Adipose tissue (tissue), 3 donors: Measurements from ENCODE around the gene ITGAE. TPM values are rescaled to one million over a fixed set of nuclear protein-coding genes. Genes with fewer than 3 reads are reported as not detected.

Experiments
- H3K27ac ChIP-seq: one replicate; pipeline ENCODE4 v1.5.1; 2013; ENCODE audit warnings: low read depth, low read length
- WGBS, 3 donors: extraction: QIAGEN DNeasy Blood & Tissue Kit; methylation state at CpG; one replicate each; pipeline ENCODE4 v1.1.7; 2013; 5-methylcytosine and 5-hydroxymethylcytosine counted together
- polyA plus RNA-seq, 3 donors: library from polyadenylated mRNA; stranded (reverse); fragments of 200-250 nt; gene quantifications; one replicate each; pipeline ENCODE4 v1.2.3, GENCODE V29; 2013
- donor health status: healthy with polysubstance abuse.
- donor health status: Bipolar disorder and iron deficiency.
- donor health status: healthy.

The ITGAE gene
- polyA plus RNA-seq, 3 donors = 17.2 to 47.0 (median 41.3) TPM

GRCh38 chr17:3768769-3769168 lies 32.2 kb downstream of the ITGAE start:
- 68 to 72% (median 69%) methylated on average over 8 of the region's 8 CpGs for WGBS, 3 donors
- H3K27ac ChIP-seq = no peak overlapping the region

- 84 to 92% (median 88%) methylated on average over 7 to 9 of the region's 9 CpGs for WGBS, 3 donors
- no peak overlapping the region for H3K27ac ChIP-seq
Measured at GRCh38 chr17:3768341-3768740, 32.6 kb downstream of the ITGAE start.

GRCh38 chr17:3766779-3767178 lies 34.2 kb downstream of the ITGAE start:
- WGBS, 3 donors = 76 to 94% (median 85%) methylated on average over 8 of the region's 8 CpGs
- H3K27ac ChIP-seq = no peak overlapping the region

- WGBS, 3 donors = 88 to 92% (median 90%) methylated on average over 9 of the region's 9 CpGs
- H3K27ac ChIP-seq = no peak overlapping the region
Measured at GRCh38 chr17:3765981-3766380, 35.0 kb downstream of the ITGAE start.

GRCh38 chr17:3763777-3764170 lies 37.2 kb downstream of the ITGAE start:
- H3K27ac ChIP-seq = no peak overlapping the region
- 55 to 67% (median 59%) methylated on average over 3 of the region's 3 CpGs for WGBS, 3 donors

- no peak overlapping the region for H3K27ac ChIP-seq
- 84 to 91% (median 88%) methylated on average over 14 of the region's 14 CpGs for WGBS, 3 donors
Measured at GRCh38 chr17:3762922-3763776, 37.8 kb downstream of the ITGAE start.

- WGBS, 3 donors = 75 to 82% (median 82%) methylated on average over 16 of the region's 16 CpGs
- no peak overlapping the region for H3K27ac ChIP-seq
Measured at GRCh38 chr17:3761918-3762380, 39.0 kb downstream of the ITGAE start.

- 82 to 87% (median 85%) methylated on average over 23 of the region's 23 CpGs for WGBS, 3 donors
- no peak overlapping the region for H3K27ac ChIP-seq
Measured at GRCh38 chr17:3761036-3761917, 39.7 kb downstream of the ITGAE start.

- 79 to 85% (median 84%) methylated on average over 6 of the region's 6 CpGs for WGBS, 3 donors
- H3K27ac ChIP-seq = no peak overlapping the region
Measured at GRCh38 chr17:3759597-3760216, 41.3 kb downstream of the ITGAE start.

- H3K27ac ChIP-seq = no peak overlapping the region
- WGBS, 3 donors = 35 to 62% (median 57%) methylated on average over 20 of the region's 20 CpGs
Measured at GRCh38 chr17:3755335-3756030, 45.5 kb downstream of the ITGAE start.

- 3 to 11% (median 6%) methylated on average over 54 to 56 of the region's 56 CpGs for WGBS, 3 donors
- H3K27ac ChIP-seq = no peak overlapping the region
Measured at GRCh38 chr17:3754458-3755334, 46.3 kb downstream of the ITGAE start.

GRCh38 chr17:3754066-3754457 lies 46.9 kb downstream of the ITGAE start:
- H3K27ac ChIP-seq = no peak overlapping the region
- WGBS, 3 donors = 78 to 87% (median 79%) methylated on average over 18 of the region's 18 CpGs

- H3K27ac ChIP-seq = no peak overlapping the region
- 61 to 78% (median 77%) methylated on average over 12 of the region's 12 CpGs for WGBS, 3 donors
Measured at GRCh38 chr17:3753624-3754023, 47.4 kb downstream of the ITGAE start.

GRCh38 chr17:3751836-3752235 lies 49.2 kb downstream of the ITGAE start:
- WGBS, 3 donors = 95 to 96% (median 95%) methylated on average over 14 to 15 of the region's 15 CpGs

GRCh38 chr17:3750926-3751325 lies 50.1 kb downstream of the ITGAE start:
- 69 to 75% (median 72%) methylated on average over 8 of the region's 8 CpGs for WGBS, 3 donors
- no peak overlapping the region for H3K27ac ChIP-seq

More at GRCh38 chr17:3751836-3752235, 49.2 kb downstream of the ITGAE start:
- no peak overlapping the region for H3K27ac ChIP-seq

GRCh38 chr17:3750296-3750695 lies 50.7 kb downstream of the ITGAE start:
- 83 to 88% (median 87%) methylated on average over 17 of the region's 17 CpGs for WGBS, 3 donors
- H3K27ac ChIP-seq = no peak overlapping the region

GRCh38 chr17:3748576-3748975 lies 52.4 kb downstream of the ITGAE start:
- H3K27ac ChIP-seq = no peak overlapping the region
- 80 to 90% (median 85%) methylated on average over 7 of the region's 7 CpGs for WGBS, 3 donors
